Measurements from ENCODE around the gene GPC5. TPM values are rescaled to one million over a fixed set of nuclear protein-coding genes. Genes with fewer than 3 reads are reported as not detected.

The GPC5 gene
- total and polyA plus RNA-seq, 2 of the 13 experiments (the other 11 are each of a cell fraction or from before 2014, with no cell fraction given): 0.02 to 0.07 TPM

DNA sequence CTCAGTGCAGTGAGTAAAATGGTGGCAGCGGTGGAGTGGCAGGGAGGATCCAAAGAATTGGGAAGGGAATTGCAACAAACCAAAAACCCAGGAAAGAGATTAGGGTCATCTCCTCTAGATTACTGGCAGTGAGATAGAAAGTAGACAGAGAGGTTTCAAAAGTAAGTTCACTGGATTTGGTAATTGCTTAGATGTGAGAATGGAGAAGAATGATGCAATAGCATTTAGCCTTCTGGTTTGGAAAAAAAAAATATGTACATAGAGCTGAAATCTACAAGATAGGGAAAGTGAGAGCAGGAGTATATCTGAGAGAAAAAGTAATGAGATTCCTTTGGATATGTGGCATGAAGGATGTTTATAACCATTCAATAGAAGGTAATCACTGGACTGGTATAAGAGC is 1345.6 kb downstream of the GPC5 start:
- Histone ChIP-seq H3K4me1 (ENCODE audit: insufficient read depth, low read length) (no peaks in the 10 kb centered on the region), H3K36me3 (replicated peaks in 1 of 2; ENCODE audit: control insufficient read depth in 1 of 2, insufficient read depth in 2 of 2, low read length in 2 of 2) (no peaks in the 10 kb centered on the region), H3K4me3 (replicated peaks in 1 of 3; ENCODE audit: insufficient read depth in 1 of 3, low read depth in 2 of 3, low read length in 3 of 3) (no peak overlapping the region), H3K9ac (ENCODE audit: insufficient read depth, low read depth, low read length) (no peak overlapping the region), H2AFZ (ENCODE audit: low read length) (no peak overlapping the region), H3K9me3 (ENCODE audit: low read length) (no peaks in the 10 kb centered on the region), H3K79me2 (ENCODE audit: insufficient read depth, low read length) (no peaks in the 10 kb centered on the region), H3K27me3 (ENCODE audit: control insufficient read depth in 1 of 2, insufficient read depth in 2 of 2, low read length in 2 of 2) (no peaks in the 10 kb centered on the region), H4K20me1 (ENCODE audit: insufficient read depth, low read length) (no peaks in the 10 kb centered on the region), H3K27ac (ENCODE audit: extremely low read length, insufficient read depth, low read length) (no peak overlapping the region), H3K4me2 (ENCODE audit: low read depth, low read length) (no peak overlapping the region)
- CTCF ChIA-PET (ENCODE audit: low intra/inter-chr PET ratio, low total read pairs): no interaction called here
- intact Hi-C loops (cut with micrococcal nuclease; ENCODE audit: unreplicated experiment) (no loop called here), in situ Hi-C loops (cut with HindIII; ENCODE audit: extremely low pct_ligation_motif_present, low pct_unique_long_range_greater_than_20kb) (no loop called here)
- WGBS (ENCODE audit: low lambda C conversion rate): 3% methylated on average over 1 of the region's 1 CpG
- FAIRE-seq (no peak), DNase-seq (ENCODE audit: low spot score) (no peak), ATAC-seq (no peak)
- TF ChIP-seq ZNF670 (CRISPR knock-in tag; IDR thresholded peaks at IDR 0.05; ENCODE audit: borderline replicate concordance) (no peak), CEBPB (IDR thresholded peaks at IDR 0.05; ENCODE audit: borderline replicate concordance, low read depth, low read length) (peak; percentile 44; the same call in 1 of the 2 replicates), ATF7 (IDR thresholded peaks at IDR 0.05) (peak; percentile 67), ATF7 (CRISPR knock-in tag; IDR thresholded peaks at IDR 0.05) (no peak), ZNF430 (CRISPR knock-in tag; IDR thresholded peaks at IDR 0.05) (no peak)
- TF ChIP-seq, protein P1, sequence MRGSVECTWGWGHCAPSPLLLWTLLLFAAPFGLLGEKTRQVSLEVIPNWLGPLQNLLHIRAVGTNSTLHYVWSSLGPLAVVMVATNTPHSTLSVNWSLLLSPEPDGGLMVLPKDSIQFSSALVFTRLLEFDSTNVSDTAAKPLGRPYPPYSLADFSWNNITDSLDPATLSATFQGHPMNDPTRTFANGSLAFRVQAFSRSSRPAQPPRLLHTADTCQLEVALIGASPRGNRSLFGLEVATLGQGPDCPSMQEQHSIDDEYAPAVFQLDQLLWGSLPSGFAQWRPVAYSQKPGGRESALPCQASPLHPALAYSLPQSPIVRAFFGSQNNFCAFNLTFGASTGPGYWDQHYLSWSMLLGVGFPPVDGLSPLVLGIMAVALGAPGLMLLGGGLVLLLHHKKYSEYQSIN (CRISPR knock-in tag; IDR thresholded peaks at IDR 0.05; ENCODE audit: borderline replicate concordance): no peak
- BruUV-seq (replicated peaks): no TSS peak
- POLR2A ChIA-PET: no interaction called here

DNA sequence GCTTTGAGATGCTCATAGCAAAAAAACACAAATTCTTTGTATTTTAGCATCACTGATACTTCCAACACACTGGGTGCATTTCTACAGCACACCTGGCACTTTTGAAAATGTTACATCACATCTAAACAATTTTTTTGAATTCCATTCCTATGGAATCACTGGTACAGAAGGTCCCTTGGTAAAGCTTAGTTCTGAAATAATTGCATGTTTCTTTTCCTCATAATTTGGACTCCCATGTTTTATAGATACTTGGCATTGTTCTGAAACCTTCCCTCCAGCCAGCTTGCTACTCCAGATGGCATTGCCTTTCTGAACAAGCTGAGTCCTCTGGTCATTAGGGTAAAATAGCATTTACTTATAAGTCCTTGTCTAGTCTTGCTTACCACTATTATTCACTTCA is 1346.8 kb downstream of the GPC5 start:
- Histone ChIP-seq H3K27me3 (ENCODE audit: control insufficient read depth in 1 of 2, insufficient read depth in 2 of 2, low read length in 2 of 2) (no peaks in the 10 kb centered on the region), H3K36me3 (replicated peaks in 1 of 2; ENCODE audit: control insufficient read depth in 1 of 2, insufficient read depth in 2 of 2, low read length in 2 of 2) (no peaks in the 10 kb centered on the region), H3K9me3 (ENCODE audit: low read length) (no peaks in the 10 kb centered on the region), H3K4me3 (replicated peaks in 1 of 3; ENCODE audit: insufficient read depth in 1 of 3, low read depth in 2 of 3, low read length in 3 of 3) (no peak overlapping the region), H3K79me2 (ENCODE audit: insufficient read depth, low read length) (no peaks in the 10 kb centered on the region), H3K4me1 (ENCODE audit: insufficient read depth, low read length) (no peaks in the 10 kb centered on the region), H3K27ac (ENCODE audit: extremely low read length, insufficient read depth, low read length) (no peak overlapping the region), H3K4me2 (ENCODE audit: low read depth, low read length) (no peak overlapping the region), H3K9ac (ENCODE audit: insufficient read depth, low read depth, low read length) (no peak overlapping the region), H4K20me1 (ENCODE audit: insufficient read depth, low read length) (no peaks in the 10 kb centered on the region), H2AFZ (ENCODE audit: low read length) (no peak overlapping the region)
- DNase-seq (ENCODE audit: low spot score) (no peak), FAIRE-seq (no peak), ATAC-seq (no peak)
- TF ChIP-seq IKZF1 (IDR thresholded peaks at IDR 0.05) (no peak), XRCC5 (optimal IDR thresholded peaks at IDR 0.05; ENCODE audit: low read length) (no peak), ZNF225 (CRISPR knock-in tag; IDR thresholded peaks at IDR 0.05) (no peak), CREB3 (CRISPR knock-in tag; IDR thresholded peaks at IDR 0.05) (no peak), NFKBIZ (CRISPR knock-in tag; IDR thresholded peaks at IDR 0.05) (no peak), SPEN (CRISPR knock-in tag; IDR thresholded peaks at IDR 0.05; ENCODE audit: low read depth) (no peak), ZNF34 (CRISPR knock-in tag; IDR thresholded peaks at IDR 0.05; ENCODE audit: borderline replicate concordance) (no peak)
- in situ Hi-C loops (cut with HindIII; ENCODE audit: extremely low pct_ligation_motif_present, low pct_unique_long_range_greater_than_20kb) (no loop called here), intact Hi-C loops (cut with micrococcal nuclease; ENCODE audit: unreplicated experiment) (no loop called here)
- ChIA-PET CTCF (ENCODE audit: low intra/inter-chr PET ratio, low total read pairs) (no interaction called here), POLR2A (no interaction called here)
- BruUV-seq (replicated peaks): no TSS peak

Measured in HepG2 (cell line).